Choroid plexus epithelial cell (primary cell): ENCODE measurements around the gene FKBP10.
"Not testable (repeated sequence)": the region's sequence is repeated elsewhere in the genome, so short reads cannot be mapped to it uniquely, and the experiment has no call there.

Experiments
- DNase-seq: peaks from one replicate; pipeline ENCODE4 v3.0.0-alpha.2; 2010; ENCODE audit warnings: low read depth
- H3K4me3 ChIP-seq: 2 replicates; pipeline ENCODE4 v1.5.1; 2011; ENCODE audit warnings: low read depth, mild to moderate bottlenecking, control low read depth, low read length, moderate library complexity
- CTCF ChIP-seq: conservative IDR thresholded peaks from 2 replicates; pipeline ENCODE4 v1.5.1; 2011; ENCODE audit warnings: low read depth, mild to moderate bottlenecking, control low read depth, inconsistent platforms, low read length, moderate library complexity

FKBP10 gene

GRCh38 chr17:41835800-41836549 is 23.2 kb downstream of the FKBP10 start, which contains the start of gene NT5C3B:
Gene NT5C3B (minus strand): TSS chr17:41836232. CDS start chr17:41836193, 39 bp downstream.
- no peak for TF ChIP-seq CTCF
- H3K4me3 ChIP-seq: peak within 1 kb of the TSS; percentile 78
- peak; percentile 13 for DNase-seq

- peak overlapping the region; percentile 78 for H3K4me3 ChIP-seq
- TF ChIP-seq CTCF: no peak
- no peak for DNase-seq
Observed at GRCh38 chr17:41836550-41837196, 23.9 kb downstream of the FKBP10 start.

GRCh38 chr17:41837761-41838538 is 25.1 kb downstream of the FKBP10 start, which contains the start of gene KLHL10:
Gene KLHL10 (plus strand): TSS chr17:41837825. CDS start chr17:41837933, 108 bp downstream.
- no peak for TF ChIP-seq CTCF
- DNase-seq: peak; percentile 6
- no peak within 1 kb of the TSS for H3K4me3 ChIP-seq

GRCh38 chr17:41839448-41839847 is 26.6 kb downstream of the FKBP10 start:
- DNase-seq, H3K4me3 ChIP-seq: not testable (repeated sequence)

- not testable (repeated sequence) for H3K4me3 ChIP-seq, DNase-seq
Observed at GRCh38 chr17:41840781-41841180, 28.0 kb downstream of the FKBP10 start.

- no peak for TF ChIP-seq CTCF
- no peak overlapping the region for H3K4me3 ChIP-seq
- no peak for DNase-seq
Observed at GRCh38 chr17:41844971-41845370, 32.2 kb downstream of the FKBP10 start.

GRCh38 chr17:41848788-41849187 is 36.0 kb downstream of the FKBP10 start:
- peak; percentile 31 for DNase-seq
- no peak overlapping the region for H3K4me3 ChIP-seq
- no peak for TF ChIP-seq CTCF
